ENCODE results near the gene KANSL1.

DNA sequence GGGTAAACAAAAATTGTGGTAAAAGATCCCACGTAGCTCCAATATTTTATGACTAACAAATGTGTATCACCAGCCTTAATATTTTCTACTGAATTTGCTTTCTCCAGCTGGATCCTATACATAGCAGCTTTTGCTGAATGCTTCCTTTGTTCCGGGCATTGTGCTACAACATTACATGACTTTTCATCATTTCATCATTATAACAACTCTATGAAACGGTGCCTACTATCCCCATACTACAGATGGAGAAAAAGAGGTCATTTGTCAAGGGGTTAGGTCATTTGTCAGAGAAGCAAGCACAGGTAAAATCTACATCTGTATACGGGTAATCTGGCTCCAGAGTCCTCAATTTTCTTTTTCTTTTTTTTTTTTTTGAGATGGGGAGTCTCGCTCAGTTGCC lies 74.3 kb downstream of the KANSL1 start:
- TF ChIP-seq, protein P1, sequence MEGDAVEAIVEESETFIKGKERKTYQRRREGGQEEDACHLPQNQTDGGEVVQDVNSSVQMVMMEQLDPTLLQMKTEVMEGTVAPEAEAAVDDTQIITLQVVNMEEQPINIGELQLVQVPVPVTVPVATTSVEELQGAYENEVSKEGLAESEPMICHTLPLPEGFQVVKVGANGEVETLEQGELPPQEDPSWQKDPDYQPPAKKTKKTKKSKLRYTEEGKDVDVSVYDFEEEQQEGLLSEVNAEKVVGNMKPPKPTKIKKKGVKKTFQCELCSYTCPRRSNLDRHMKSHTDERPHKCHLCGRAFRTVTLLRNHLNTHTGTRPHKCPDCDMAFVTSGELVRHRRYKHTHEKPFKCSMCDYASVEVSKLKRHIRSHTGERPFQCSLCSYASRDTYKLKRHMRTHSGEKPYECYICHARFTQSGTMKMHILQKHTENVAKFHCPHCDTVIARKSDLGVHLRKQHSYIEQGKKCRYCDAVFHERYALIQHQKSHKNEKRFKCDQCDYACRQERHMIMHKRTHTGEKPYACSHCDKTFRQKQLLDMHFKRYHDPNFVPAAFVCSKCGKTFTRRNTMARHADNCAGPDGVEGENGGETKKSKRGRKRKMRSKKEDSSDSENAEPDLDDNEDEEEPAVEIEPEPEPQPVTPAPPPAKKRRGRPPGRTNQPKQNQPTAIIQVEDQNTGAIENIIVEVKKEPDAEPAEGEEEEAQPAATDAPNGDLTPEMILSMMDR (IDR thresholded peaks at IDR 0.05; ENCODE audit: poor library complexity, severe bottlenecking): no peak
- TF ChIP-seq RAD21 (conservative IDR thresholded peaks at IDR 0.05) (no peak), TAF1 (IDR thresholded peaks at IDR 0.05; ENCODE audit: low read depth) (no peak), SMC3 (conservative IDR thresholded peaks at IDR 0.05; ENCODE audit: poor library complexity) (no peak)
